ENCODE data around the gene STX2.

Gene STX2

GRCh38 chr12:130829391-130830245, 9.4 kb downstream of the STX2 start:
- no peak for DNase-seq

- no peak for DNase-seq
These were observed 10.2 kb downstream of the STX2 start for GRCh38 chr12:130828895-130829294.

- DNase-seq = no peak
These were observed 11.6 kb downstream of the STX2 start for GRCh38 chr12:130827432-130827831.

- DNase-seq = no peak
These were observed 12.8 kb downstream of the STX2 start for GRCh38 chr12:130826151-130826801.

- DNase-seq = no peak
These were observed 13.3 kb downstream of the STX2 start for GRCh38 chr12:130825771-130826150.

- no peak for DNase-seq
These were observed 19.4 kb downstream of the STX2 start for GRCh38 chr12:130819681-130820080.

GRCh38 chr12:130818635-130819576, 20.1 kb downstream of the STX2 start:
- peak; percentile 68 for DNase-seq

- DNase-seq = no peak
These were observed 20.8 kb downstream of the STX2 start for GRCh38 chr12:130818272-130818634.

- DNase-seq = no peak
These were observed 21.2 kb downstream of the STX2 start for GRCh38 chr12:130817804-130818203.

GRCh38 chr12:130816097-130816496, 23.0 kb downstream of the STX2 start:
- no peak for DNase-seq

GRCh38 chr12:130815028-130815741, 23.9 kb downstream of the STX2 start:
- no peak for DNase-seq

- no peak for DNase-seq
These were observed 25.1 kb downstream of the STX2 start for GRCh38 chr12:130813949-130814348.

- no peak for DNase-seq
These were observed 25.6 kb downstream of the STX2 start for GRCh38 chr12:130813436-130813835.

- no peak for DNase-seq
These were observed 29.3 kb downstream of the STX2 start for GRCh38 chr12:130809791-130810190.

- DNase-seq = no peak
These were observed 31.7 kb downstream of the STX2 start for GRCh38 chr12:130807309-130807708.

- DNase-seq = no peak
These were observed 32.5 kb downstream of the STX2 start for GRCh38 chr12:130806574-130806973.

- DNase-seq = no peak
These were observed 33.4 kb downstream of the STX2 start for GRCh38 chr12:130805635-130806034.

- DNase-seq = no peak
These were observed 34.8 kb downstream of the STX2 start for GRCh38 chr12:130804216-130804615.

GRCh38 chr12:130803702-130804101, 35.3 kb downstream of the STX2 start:
- DNase-seq = no peak

- DNase-seq = no peak
These were observed 38.7 kb downstream of the STX2 start for GRCh38 chr12:130800312-130800711.

- no peak for DNase-seq
These were observed 40.0 kb downstream of the STX2 start for GRCh38 chr12:130799051-130799450.

- no peak for DNase-seq
These were observed 41.9 kb downstream of the STX2 start for GRCh38 chr12:130796985-130797686.

Data from NCI-H774 (cell line).